ENCODE data around the gene PTER.

Gene PTER

DNA sequence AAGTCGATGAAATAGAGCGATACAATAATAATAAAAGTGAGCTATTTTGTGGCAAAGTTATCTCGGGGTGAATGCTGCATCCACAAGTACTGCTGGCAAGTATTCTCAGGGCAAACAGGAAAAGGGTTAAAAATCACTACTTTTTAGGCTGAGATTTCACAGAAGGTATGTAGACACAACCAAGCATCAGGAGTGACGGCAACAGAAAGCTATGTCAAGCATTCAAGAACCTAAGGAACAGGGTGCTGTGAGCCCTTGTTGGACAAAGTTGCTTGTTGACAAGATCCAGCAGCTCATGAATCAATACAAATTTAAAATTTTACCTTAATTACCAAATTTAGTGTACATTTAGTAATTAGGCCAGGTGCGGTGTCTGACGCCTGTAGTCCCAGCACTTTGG lies 126.1 kb downstream of the PTER start:
- Histone ChIP-seq H3K9me3 (no peaks in the 10 kb centered on the region), H3K4me1 (no peaks in the 10 kb centered on the region; the same call in 1 of the 2 replicates), H3K27me3 (no peaks in the 10 kb centered on the region), H3K4me3 (ENCODE audit: low read depth, low read length) (no peak overlapping the region), H3K36me3 (no peaks in the 10 kb centered on the region)
- no peak for DNase-seq
- TF ChIP-seq, protein P1, sequence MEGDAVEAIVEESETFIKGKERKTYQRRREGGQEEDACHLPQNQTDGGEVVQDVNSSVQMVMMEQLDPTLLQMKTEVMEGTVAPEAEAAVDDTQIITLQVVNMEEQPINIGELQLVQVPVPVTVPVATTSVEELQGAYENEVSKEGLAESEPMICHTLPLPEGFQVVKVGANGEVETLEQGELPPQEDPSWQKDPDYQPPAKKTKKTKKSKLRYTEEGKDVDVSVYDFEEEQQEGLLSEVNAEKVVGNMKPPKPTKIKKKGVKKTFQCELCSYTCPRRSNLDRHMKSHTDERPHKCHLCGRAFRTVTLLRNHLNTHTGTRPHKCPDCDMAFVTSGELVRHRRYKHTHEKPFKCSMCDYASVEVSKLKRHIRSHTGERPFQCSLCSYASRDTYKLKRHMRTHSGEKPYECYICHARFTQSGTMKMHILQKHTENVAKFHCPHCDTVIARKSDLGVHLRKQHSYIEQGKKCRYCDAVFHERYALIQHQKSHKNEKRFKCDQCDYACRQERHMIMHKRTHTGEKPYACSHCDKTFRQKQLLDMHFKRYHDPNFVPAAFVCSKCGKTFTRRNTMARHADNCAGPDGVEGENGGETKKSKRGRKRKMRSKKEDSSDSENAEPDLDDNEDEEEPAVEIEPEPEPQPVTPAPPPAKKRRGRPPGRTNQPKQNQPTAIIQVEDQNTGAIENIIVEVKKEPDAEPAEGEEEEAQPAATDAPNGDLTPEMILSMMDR (IDR thresholded peaks at IDR 0.05; ENCODE audit: low read depth, low read length): no peak
